Measurements from ENCODE around the gene ITGA3. TPM values are rescaled to one million over a fixed set of nuclear protein-coding genes. Genes with fewer than 3 reads are reported as not detected.
A peak's percentile ranks its signal among the peaks of the same experiment; 100 is the strongest.

The ITGA3 gene
- total RNA-seq, 2 experiments from 2014 or later, result 6.9 to 14.0 TPM

GRCh38 chr17:50051082-50051576 is 4.8 kb upstream of the ITGA3 start:
- DNase-seq (peak; percentile 61), ATAC-seq (ENCODE audit: low read depth) (peak; percentile 62)
- H3K36me3 Mint-ChIP-seq, result no peaks in the 10 kb centered on the region
- H3K27ac Mint-ChIP-seq, result peak overlapping the region; percentile 81
- POLR2A ChIA-PET, result no interaction called here
- H3K9me3 Mint-ChIP-seq, result no peaks in the 10 kb centered on the region
- peak overlapping the region; percentile 54 for H3K4me3 Mint-ChIP-seq
- peaks cover 4% of the 10 kb centered on the region for H3K27me3 Mint-ChIP-seq
- peaks cover 38% of the 10 kb centered on the region for H3K4me1 Mint-ChIP-seq

- Mint-ChIP-seq H3K4me1 (peaks cover 39% of the 10 kb centered on the region), H3K27ac (peak overlapping the region; percentile 81), H3K9me3 (no peaks in the 10 kb centered on the region), H3K4me3 (peak overlapping the region; percentile 54), H3K36me3 (no peaks in the 10 kb centered on the region), H3K27me3 (peaks cover 4% of the 10 kb centered on the region)
- POLR2A ChIA-PET, result no interaction called here
- DNase-seq (no peak), ATAC-seq (ENCODE audit: low read depth) (no peak)
Measured at GRCh38 chr17:50051606-50052005, 4.3 kb upstream of the ITGA3 start.

GRCh38 chr17:50052241-50052796 is 3.6 kb upstream of the ITGA3 start:
- POLR2A ChIA-PET, result interaction anchor here (0.8 kb wide), 1 partner anchor 32 kb away, joined by 6 read pairs; no protein-coding TSS in a partner anchor
- Mint-ChIP-seq H3K4me3 (no peak overlapping the region), H3K9me3 (no peaks in the 10 kb centered on the region), H3K4me1 (peaks cover 43% of the 10 kb centered on the region), H3K27ac (no peak overlapping the region), H3K27me3 (peaks cover 4% of the 10 kb centered on the region), H3K36me3 (no peaks in the 10 kb centered on the region)
- DNase-seq (no peak), ATAC-seq (ENCODE audit: low read depth) (no peak)

- no peak overlapping the region for H3K4me3 Mint-ChIP-seq
- peaks cover 43% of the 10 kb centered on the region for H3K4me1 Mint-ChIP-seq
- H3K36me3 Mint-ChIP-seq, result no peaks in the 10 kb centered on the region
- ATAC-seq (ENCODE audit: low read depth), result no peak
- POLR2A ChIA-PET, result interaction anchor here (0.8 to 1.2 kb wide), 2 partner anchors 24 to 31 kb away, joined by 3 to 6 read pairs; no protein-coding TSS in a partner anchor
- H3K9me3 Mint-ChIP-seq, result no peaks in the 10 kb centered on the region
- H3K27ac Mint-ChIP-seq, result no peak overlapping the region
- peaks cover 4% of the 10 kb centered on the region for H3K27me3 Mint-ChIP-seq
- no peak for DNase-seq
Measured at GRCh38 chr17:50052822-50053653, 2.9 kb upstream of the ITGA3 start.

GRCh38 chr17:50053654-50053960 is 2.3 kb upstream of the ITGA3 start:
- Mint-ChIP-seq H3K4me3 (no peak overlapping the region), H3K27ac (no peak overlapping the region)
- POLR2A ChIA-PET, result interaction anchor here (1.2 kb wide), 1 partner anchor 24 kb away, joined by 3 read pairs; no protein-coding TSS in a partner anchor

GRCh38 chr17:50055055-50055425 is 870 bp upstream of the ITGA3 start:
- POLR2A ChIA-PET, result interaction anchor here (2.8 kb wide), 1 partner anchor 39 kb away, joined by 14 read pairs; the partner anchor contains the start of gene PDK2
- Mint-ChIP-seq H3K27ac (no peak overlapping the region), H3K9me3 (no peaks in the 10 kb centered on the region), H3K36me3 (no peaks in the 10 kb centered on the region), H3K27me3 (no peaks in the 10 kb centered on the region), H3K4me3 (peak overlapping the region; percentile 91), H3K4me1 (peaks cover 42% of the 10 kb centered on the region)
- no peak for DNase-seq
- ATAC-seq (ENCODE audit: low read depth), result no peak

More at GRCh38 chr17:50053654-50053960, 2.3 kb upstream of the ITGA3 start:
- Mint-ChIP-seq H3K4me1 (peaks cover 45% of the 10 kb centered on the region), H3K9me3 (no peaks in the 10 kb centered on the region), H3K36me3 (no peaks in the 10 kb centered on the region), H3K27me3 (peaks cover 4% of the 10 kb centered on the region)
- ATAC-seq (ENCODE audit: low read depth) (no peak), DNase-seq (no peak)

- Mint-ChIP-seq H3K27me3 (no peaks in the 10 kb centered on the region), H3K4me3 (peak overlapping the region; percentile 91), H3K9me3 (no peaks in the 10 kb centered on the region), H3K36me3 (no peaks in the 10 kb centered on the region), H3K4me1 (peaks cover 33% of the 10 kb centered on the region), H3K27ac (peak overlapping the region; percentile 66)
- POLR2A ChIA-PET, result interaction anchor here (1.0 to 2.8 kb wide), 3 partner anchors 24 to 38 kb away, joined by 3 to 14 read pairs (median 4); partner anchors contain the start of gene PDK2
- DNase-seq (peak; percentile 76), ATAC-seq (ENCODE audit: low read depth) (peak; percentile 70)
Measured at GRCh38 chr17:50056217-50056960, 479 bp downstream of the ITGA3 start.

- Mint-ChIP-seq H3K9me3 (no peaks in the 10 kb centered on the region), H3K4me3 (peak overlapping the region; percentile 91), H3K27me3 (no peaks in the 10 kb centered on the region), H3K27ac (no peak overlapping the region), H3K36me3 (no peaks in the 10 kb centered on the region), H3K4me1 (peaks cover 28% of the 10 kb centered on the region)
- POLR2A ChIA-PET, result interaction anchor here (1.0 to 2.8 kb wide), 3 partner anchors 24 to 37 kb away, joined by 3 to 14 read pairs (median 4); partner anchors contain the start of gene PDK2
- ATAC-seq (ENCODE audit: low read depth) (no peak), DNase-seq (no peak)
Measured at GRCh38 chr17:50056961-50057330, 1.0 kb downstream of the ITGA3 start.

- no peaks in the 10 kb centered on the region for H3K9me3 Mint-ChIP-seq
- no peak for DNase-seq
- peak overlapping the region; percentile 26 for H3K27ac Mint-ChIP-seq
- H3K27me3 Mint-ChIP-seq, result no peaks in the 10 kb centered on the region
- peak overlapping the region; percentile 91 for H3K4me3 Mint-ChIP-seq
- POLR2A ChIA-PET, result no interaction called here
- H3K36me3 Mint-ChIP-seq, result no peaks in the 10 kb centered on the region
- H3K4me1 Mint-ChIP-seq, result peaks cover 25% of the 10 kb centered on the region
- no peak for ATAC-seq (ENCODE audit: low read depth)
Measured at GRCh38 chr17:50057521-50057991, 1.6 kb downstream of the ITGA3 start.

- Mint-ChIP-seq H3K4me3 (no peak overlapping the region), H3K27me3 (no peaks in the 10 kb centered on the region), H3K4me1 (peaks cover 23% of the 10 kb centered on the region), H3K27ac (peak overlapping the region; percentile 15), H3K9me3 (no peaks in the 10 kb centered on the region), H3K36me3 (no peaks in the 10 kb centered on the region)
- ATAC-seq (ENCODE audit: low read depth), result no peak
- DNase-seq, result no peak
- POLR2A ChIA-PET, result interaction anchor here (1.0 kb wide), 1 partner anchor 29 kb away, joined by 4 read pairs; no protein-coding TSS in a partner anchor
Measured at GRCh38 chr17:50058296-50058953, 2.5 kb downstream of the ITGA3 start.

- Mint-ChIP-seq H3K4me1 (peaks cover 23% of the 10 kb centered on the region), H3K36me3 (no peaks in the 10 kb centered on the region), H3K27ac (no peak overlapping the region), H3K4me3 (no peak overlapping the region), H3K9me3 (no peaks in the 10 kb centered on the region), H3K27me3 (no peaks in the 10 kb centered on the region)
- POLR2A ChIA-PET, result no interaction called here
- no peak for DNase-seq
- ATAC-seq (ENCODE audit: low read depth), result no peak
Measured at GRCh38 chr17:50059256-50059655, 3.3 kb downstream of the ITGA3 start.

- Mint-ChIP-seq H3K4me3 (no peak overlapping the region), H3K27ac (no peak overlapping the region), H3K27me3 (no peaks in the 10 kb centered on the region), H3K4me1 (peaks cover 23% of the 10 kb centered on the region), H3K36me3 (no peaks in the 10 kb centered on the region), H3K9me3 (no peaks in the 10 kb centered on the region)
- POLR2A ChIA-PET, result no interaction called here
- ATAC-seq (ENCODE audit: low read depth), result no peak
- no peak for DNase-seq
Measured at GRCh38 chr17:50059759-50060273, 3.9 kb downstream of the ITGA3 start.
